PC-3 (cell line): ENCODE measurements around the gene TUBB2B. TPM values are rescaled to one million over a fixed set of nuclear protein-coding genes. Genes with fewer than 3 reads are reported as not detected.

Source experiments
- ATAC-seq: fragments of 200-7000 bp; cut with Tn5 transposase; 2 replicates; pipeline ENCODE4 v1.9.1; 2020; ENCODE audit warnings: mild to moderate bottlenecking, moderate library complexity
- BruUV-seq: library from RNA; stranded (reverse); fragments of 400-500 nt; replicated peaks from 2 replicates; lab custom pipeline; 2021; lab: Mats Ljungman, UMichigan
- CTCF ChIA-PET: fragments of 300-600 bp; sonication (Branson Sonifier 250); formaldehyde crosslinking; loops from one replicate; lab custom pipeline; 2022; ENCODE audit warnings: antibody characterized with exemption; lab: Charles Lee
- POLR2A ChIA-PET: fragments of 300-600 bp; sonication (Branson Sonifier 250); formaldehyde crosslinking; loops from one replicate; lab custom pipeline; 2022; ENCODE audit warnings: antibody characterized with exemption; ENCODE audit not compliant: unreplicated experiment; lab: Charles Lee
- DNase-seq: peaks from one replicate; pipeline ENCODE4 v3.0.0-alpha.2; 2015
- H2AFZ ChIP-seq: fragments of 300-600 bp; sonication (generic); 2 replicates; pipeline ENCODE4 v1.6.0; 2016; ENCODE audit warnings: antibody characterized with exemption, low read length
- H3F3A ChIP-seq: fragments of 300-600 bp; sonication (generic); one replicate; pipeline ENCODE4 v1.6.0; 2017; ENCODE audit warnings: antibody characterized with exemption, low read length, control low read depth, mild to moderate bottlenecking; ENCODE audit not compliant: unreplicated experiment
- H3K27ac ChIP-seq: fragments of 300-600 bp; sonication (generic); 2 replicates; pipeline ENCODE4 v1.5.1; 2016; ENCODE audit warnings: mild to moderate bottlenecking, low read length
- H3K27me3 ChIP-seq: fragments of 300-600 bp; sonication (generic); 2 replicates; pipeline ENCODE4 v1.6.1; 2016; ENCODE audit warnings: low read length, mixed read lengths
- H3K36me3 ChIP-seq: fragments of 300-600 bp; sonication (generic); 2 replicates; pipeline ENCODE4 v1.6.1; 2016; ENCODE audit warnings: low read depth, mixed run types, low read length, mixed read lengths
- H3K4me1 ChIP-seq: fragments of 300-600 bp; sonication (generic); 2 replicates; pipeline ENCODE4 v1.5.1; 2016; ENCODE audit warnings: low read length; ENCODE audit not compliant: insufficient read depth
- H3K4me2 ChIP-seq: fragments of 300-600 bp; sonication (generic); 2 replicates; pipeline ENCODE4 v1.6.0; 2016; ENCODE audit warnings: low read length
- H3K4me3 ChIP-seq: fragments of 300-600 bp; sonication (generic); 2 replicates; pipeline ENCODE4 v1.5.1; 2016; ENCODE audit warnings: mild to moderate bottlenecking, low read length, mixed read lengths
- H3K79me2 ChIP-seq: fragments of 300-600 bp; sonication (generic); 2 replicates; pipeline ENCODE4 v1.6.1; 2017; ENCODE audit warnings: low read length, mixed read lengths
- H3K9ac ChIP-seq: fragments of 300-600 bp; sonication (generic); 2 replicates; pipeline ENCODE4 v1.6.0; 2016; ENCODE audit warnings: mild to moderate bottlenecking, low read length
- H3K9me2 ChIP-seq: fragments of 300-600 bp; sonication (generic); replicated peaks from 2 replicates; pipeline ENCODE4 v1.6.1; 2016; ENCODE audit warnings: mixed run types, low read length, mixed read lengths
- H3K9me3 ChIP-seq: fragments of 300-600 bp; sonication (generic); 2 replicates; pipeline ENCODE4 v1.6.1; 2016; ENCODE audit warnings: low read length, mixed read lengths
- H4K20me1 ChIP-seq: fragments of 300-600 bp; sonication (generic); 2 replicates; pipeline ENCODE4 v1.6.1; 2016; ENCODE audit warnings: low read length, mixed read lengths
- CTCF ChIP-seq: fragments of 300-600 bp; sonication (generic); conservative IDR thresholded peaks from 2 replicates; pipeline ENCODE4 v1.5.1; 2017; ENCODE audit warnings: antibody characterized with exemption, low read depth, mild to moderate bottlenecking, low read length
- EZH2 ChIP-seq: fragments of 300-600 bp; sonication (generic); IDR thresholded peaks from one replicate; pipeline ENCODE4 v1.6.1; 2017; ENCODE audit warnings: antibody characterized with exemption, mild to moderate bottlenecking, low read length; ENCODE audit not compliant: unreplicated experiment
- EZH2phosphoT487 ChIP-seq: fragments of 300-600 bp; sonication (generic); IDR thresholded peaks from 2 replicates; pipeline ENCODE4 v1.6.1; 2018; ENCODE audit warnings: mild to moderate bottlenecking, antibody characterized with exemption, low read length, borderline replicate concordance
- intact Hi-C: fragments of 100-400 bp; cut with micrococcal nuclease; formaldehyde crosslinking; loops from 2 replicates; pipeline ENCODE4 v1.9.0; 2023
- total RNA-seq: library from RNA; depleted of rRNA; stranded (reverse); fragments of >200 nt; gene quantifications from 2 replicates; pipeline ENCODE4 v1.2.3, GENCODE V29; 2014

TUBB2B gene
- total RNA-seq, 1 experiment from 2014 or later, result 6.5 TPM

DNA sequence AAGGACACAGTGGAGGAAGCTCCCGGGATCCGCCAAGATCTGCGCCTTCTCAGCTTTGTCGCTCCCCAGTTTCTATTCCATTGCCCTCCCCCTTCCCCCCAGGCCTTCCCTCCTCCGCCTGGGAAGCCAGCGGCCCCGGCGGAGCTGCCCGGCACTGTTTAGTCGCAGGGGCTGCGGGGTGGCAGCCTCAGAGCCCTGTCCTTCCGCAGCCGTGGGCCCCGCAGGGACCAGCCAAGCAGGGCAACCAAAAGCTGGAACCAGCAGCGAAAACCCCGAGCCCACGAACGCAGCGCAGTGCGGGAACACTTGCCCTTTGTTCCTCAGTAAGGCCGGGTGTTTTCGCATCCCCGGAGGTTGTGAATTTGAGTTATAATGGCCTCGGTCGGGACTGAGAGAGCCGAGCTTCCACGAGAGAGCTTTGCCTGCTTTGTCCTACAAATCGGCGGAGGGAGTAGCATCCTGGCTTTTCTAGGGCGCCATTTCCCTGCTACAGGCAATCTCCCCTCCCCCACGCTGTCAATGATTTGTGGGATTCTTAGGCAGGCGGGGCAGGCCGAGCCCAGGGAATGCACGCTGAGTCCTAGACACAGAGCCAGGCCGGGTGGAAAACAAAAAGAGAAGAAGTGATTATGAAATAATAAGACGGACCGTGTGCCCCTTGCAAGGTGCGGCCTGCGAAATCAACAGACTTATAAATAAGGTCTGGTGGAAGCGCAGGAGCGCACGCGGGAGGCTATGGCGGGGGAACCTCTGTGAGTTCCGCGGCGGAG, 4.0 kb upstream of the TUBB2B start:
- POLR2A ChIA-PET, result interaction anchor here (0.5 to 1.0 kb wide), 3 partner anchors 69 to 82 kb away, joined by 3 to 4 read pairs (median 3); partner anchors contain the start of gene TUBB2A
- intact Hi-C loops, result no loop called here
- Histone ChIP-seq H3K4me1 (peaks cover 29% of the 10 kb centered on the region), H3K27ac (no peak overlapping the region), H3F3A (no peaks in the 10 kb centered on the region), H3K79me2 (no peaks in the 10 kb centered on the region), H4K20me1 (no peaks in the 10 kb centered on the region), H3K9ac (peak overlapping the region; percentile 51), H3K9me2 (no peaks in the 10 kb centered on the region), H3K4me2 (peak overlapping the region; percentile 91), H3K27me3 (peaks cover 57% of the 10 kb centered on the region), H3K4me3 (peak overlapping the region; percentile 83), H3K9me3 (no peaks in the 10 kb centered on the region), H2AFZ (peak overlapping the region; percentile 87), H3K36me3 (no peaks in the 10 kb centered on the region)
- BruUV-seq, result no TSS peak
- DNase-seq (peak; percentile 70), ATAC-seq (peak; percentile 66)
- no peak for TF ChIP-seq EZH2phosphoT487
- TF ChIP-seq CTCF, result no peak
- TF ChIP-seq EZH2, result no peak
- CTCF ChIA-PET, result interaction anchor here (0.6 kb wide), 1 partner anchor 107 kb away, joined by 5 read pairs; no protein-coding TSS in a partner anchor

- Histone ChIP-seq H2AFZ (peak overlapping the region; percentile 87), H3K79me2 (no peaks in the 10 kb centered on the region), H3K4me1 (peaks cover 29% of the 10 kb centered on the region), H3F3A (no peaks in the 10 kb centered on the region), H3K4me2 (peak overlapping the region; percentile 91), H4K20me1 (no peaks in the 10 kb centered on the region), H3K9me2 (no peaks in the 10 kb centered on the region), H3K9me3 (no peaks in the 10 kb centered on the region), H3K27ac (no peak overlapping the region), H3K4me3 (peak overlapping the region; percentile 83), H3K36me3 (no peaks in the 10 kb centered on the region), H3K9ac (peak overlapping the region; percentile 51), H3K27me3 (peaks cover 63% of the 10 kb centered on the region)
- ATAC-seq (no peak; the same call in 1 of the 2 replicates), DNase-seq (no peak)
- TF ChIP-seq EZH2phosphoT487 (no peak), EZH2 (no peak), CTCF (no peak)
- no TSS peak for BruUV-seq
- intact Hi-C loops, result no loop called here
- POLR2A ChIA-PET, result interaction anchor here (0.5 to 1.0 kb wide), 3 partner anchors 69 to 82 kb away, joined by 3 to 4 read pairs (median 3); partner anchors contain the start of gene TUBB2A
- CTCF ChIA-PET, result interaction anchor here (0.6 to 0.7 kb wide), 2 partner anchors 10 to 106 kb away, joined by 5 read pairs; no protein-coding TSS in a partner anchor
Measured at GRCh38 chr6:3230900-3231246, 3.4 kb upstream of the TUBB2B start.
